HG03558 (cell line): ENCODE results near the gene RPP25.

Experiments
- ATAC-seq: cut with Tn5 transposase; IDR thresholded peaks from one replicate; pipeline ENCODE4 v1.9.1; 2021; ENCODE audit warnings: moderate number of reproducible peaks; ENCODE audit not compliant: unreplicated experiment; ENCODE audit errors: extremely low read depth

The RPP25 gene, protein sequence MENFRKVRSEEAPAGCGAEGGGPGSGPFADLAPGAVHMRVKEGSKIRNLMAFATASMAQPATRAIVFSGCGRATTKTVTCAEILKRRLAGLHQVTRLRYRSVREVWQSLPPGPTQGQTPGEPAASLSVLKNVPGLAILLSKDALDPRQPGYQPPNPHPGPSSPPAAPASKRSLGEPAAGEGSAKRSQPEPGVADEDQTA

DNA sequence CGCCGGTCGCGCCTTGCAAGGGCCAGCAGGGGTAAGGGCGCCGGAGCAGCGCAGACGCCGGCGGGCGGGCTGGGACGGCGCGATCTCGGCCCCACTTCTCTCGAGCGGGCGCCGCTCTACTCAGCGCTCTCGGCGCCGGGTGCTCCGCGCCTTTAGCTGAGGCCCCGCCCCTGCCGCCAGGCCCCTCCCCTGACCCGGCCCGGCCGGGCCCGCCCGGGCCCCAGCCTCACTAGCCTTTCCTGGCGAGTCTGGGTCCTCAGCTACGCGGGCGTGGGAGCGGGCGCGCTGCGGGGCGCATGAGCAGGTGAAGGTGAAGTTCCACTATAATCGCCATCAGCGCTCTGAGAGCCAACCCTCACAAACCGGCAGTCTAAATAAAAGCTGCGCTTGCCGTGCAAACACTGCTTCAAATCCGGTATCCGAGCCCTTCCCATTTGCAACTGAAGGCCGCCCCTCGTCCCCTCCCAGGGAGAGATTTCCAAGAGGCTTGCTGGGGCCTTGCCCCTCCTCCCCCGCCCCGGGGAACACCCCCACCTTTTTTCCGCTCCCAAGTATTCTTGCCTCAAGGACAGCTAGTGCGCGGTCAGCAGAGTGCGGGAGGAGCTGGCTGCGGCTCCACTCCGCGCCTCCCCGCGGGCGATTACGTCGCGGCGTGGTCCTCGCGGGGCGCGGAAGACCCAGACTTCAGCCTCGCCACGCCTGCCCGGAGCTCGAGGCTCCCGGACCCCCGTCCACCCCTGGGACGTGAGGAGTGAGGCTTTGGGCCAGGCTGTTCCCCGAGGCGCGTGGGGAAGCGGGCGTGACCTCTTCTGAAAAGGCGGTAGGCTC, at the start of gene RPP25:
Gene RPP25, minus strand, starts transcription at position 125 of the 828 bp plus-strand sequence. CDS start 189 bp downstream, outside the sequence.
- no peak for ATAC-seq

DNA sequence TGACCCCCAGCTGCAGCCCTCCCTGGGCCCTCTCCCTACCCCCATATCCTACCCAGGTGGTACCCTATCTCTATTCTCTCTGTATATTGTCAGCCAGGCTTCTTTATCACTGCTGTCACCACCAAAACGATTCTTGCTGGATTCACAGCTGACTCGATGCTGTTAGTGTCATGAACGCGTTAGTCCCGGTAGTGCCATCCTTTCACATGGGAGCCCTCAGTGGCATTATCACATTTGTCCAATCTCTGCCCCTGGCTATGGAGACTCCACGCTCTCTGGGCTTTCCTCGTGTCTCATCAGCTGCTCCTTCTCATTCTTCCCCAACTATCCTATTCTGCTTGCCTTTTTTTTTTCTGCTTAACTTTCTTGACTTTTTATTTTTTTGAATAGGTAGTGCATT, 45.8 kb upstream of the RPP25 start:
- no peak for ATAC-seq

DNA sequence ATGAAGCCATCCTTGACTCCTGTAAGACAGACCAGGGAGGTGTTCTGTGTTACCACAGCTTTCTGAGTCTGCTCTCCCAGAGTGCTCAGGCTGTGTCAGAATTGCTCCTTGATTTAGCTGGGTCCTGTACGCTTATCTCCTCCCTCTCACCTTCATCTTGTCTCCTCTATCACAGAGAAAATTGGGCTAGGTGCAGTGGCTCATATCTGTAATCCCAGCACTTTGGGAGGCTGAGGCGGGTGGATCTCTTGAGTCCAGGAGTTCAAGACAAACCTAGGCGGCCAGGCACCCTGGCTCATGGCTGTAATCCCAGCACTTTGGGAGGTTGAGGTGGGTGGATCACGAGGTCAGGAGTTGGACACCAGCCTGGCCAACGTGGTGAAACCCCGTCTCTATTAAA, 44.7 kb upstream of the RPP25 start:
- no peak for ATAC-seq

DNA sequence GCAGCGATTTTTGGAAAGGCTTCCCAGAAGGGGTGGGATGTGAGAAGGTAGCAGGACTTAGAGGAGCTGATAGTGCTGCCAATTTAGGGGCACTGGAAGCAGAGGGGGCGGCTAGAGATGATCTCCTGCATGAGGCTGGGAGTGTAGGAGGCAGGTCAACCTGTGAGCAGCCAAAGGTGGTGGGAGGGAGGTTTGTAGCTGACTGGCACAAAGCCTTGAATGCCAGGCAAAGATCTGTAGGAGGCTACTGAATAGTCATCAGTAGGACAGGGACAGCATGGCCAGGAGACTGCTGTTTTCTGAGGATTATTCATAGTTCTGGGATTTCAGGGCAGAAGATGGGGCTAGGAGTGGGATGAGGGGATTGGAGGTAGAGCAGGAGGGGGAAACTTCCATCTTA, 41.0 kb upstream of the RPP25 start:
- ATAC-seq: no peak

DNA sequence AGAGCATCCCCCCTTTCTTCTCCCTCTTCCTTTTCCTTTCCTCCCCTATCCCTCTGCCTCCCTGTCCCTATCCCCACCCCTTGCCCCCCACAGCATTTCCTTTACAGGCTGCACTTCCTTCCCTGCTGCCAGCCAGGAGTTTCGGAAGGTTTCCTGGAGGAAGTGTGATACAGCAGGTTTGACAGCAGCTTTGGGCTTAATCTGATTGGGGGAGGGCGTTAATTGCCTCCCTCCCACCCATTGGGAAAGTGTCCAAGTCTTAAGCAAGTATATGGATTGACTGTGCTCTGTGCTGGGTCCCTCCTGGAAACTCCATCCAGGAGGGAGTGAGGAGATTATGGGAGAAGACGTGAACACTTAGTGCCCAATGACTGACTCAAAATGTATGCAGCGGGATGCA, 40.6 kb upstream of the RPP25 start:
- no peak for ATAC-seq

DNA sequence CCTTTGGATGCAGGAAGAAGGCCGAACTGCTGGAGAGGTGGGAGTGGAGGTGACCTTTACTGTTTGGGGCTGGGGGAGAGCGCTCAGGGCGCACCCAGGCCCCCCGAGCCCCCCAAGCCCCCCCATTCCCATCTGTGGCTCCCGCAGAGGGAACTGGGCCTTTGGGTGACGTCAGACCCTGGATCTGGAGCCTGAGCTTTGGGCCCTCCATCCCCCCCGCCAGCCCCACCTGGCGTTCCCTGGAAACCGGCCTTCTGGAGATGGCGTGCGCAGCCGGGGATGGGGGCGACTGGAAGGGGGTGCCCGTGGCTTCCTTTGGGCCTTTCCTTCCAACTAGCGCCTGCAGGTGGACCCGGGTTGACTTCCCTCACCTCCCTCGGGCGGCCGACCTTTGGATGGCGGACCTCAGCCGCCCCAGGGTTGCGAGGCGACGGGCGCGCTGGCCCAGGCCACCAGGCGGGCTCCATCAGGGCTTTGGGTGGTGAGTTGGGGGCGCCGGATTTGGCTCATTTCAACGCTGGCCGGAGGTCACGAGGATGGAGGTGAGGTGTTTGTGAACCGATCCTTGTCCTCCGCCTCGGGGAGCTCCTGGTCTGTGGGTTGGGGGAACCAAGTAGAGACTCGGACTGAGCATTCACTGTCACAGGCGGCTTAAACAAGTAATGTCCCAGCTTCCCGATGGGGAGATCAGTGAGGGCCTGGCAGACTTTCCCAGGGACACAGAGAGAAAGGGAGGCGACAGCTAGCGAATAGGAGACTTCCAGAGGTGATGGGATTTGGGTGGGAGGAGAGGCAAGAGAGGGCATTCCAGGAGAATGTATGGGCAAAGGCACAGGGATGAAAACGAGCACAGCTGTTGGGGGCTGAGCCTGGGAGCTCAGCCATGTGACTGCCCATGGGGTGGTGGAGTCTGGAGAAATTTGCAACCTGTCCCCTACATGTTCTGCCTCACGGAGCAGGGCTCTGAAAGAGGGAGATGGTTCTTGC, 39.5 kb upstream of the RPP25 start:
- no peak for ATAC-seq

DNA sequence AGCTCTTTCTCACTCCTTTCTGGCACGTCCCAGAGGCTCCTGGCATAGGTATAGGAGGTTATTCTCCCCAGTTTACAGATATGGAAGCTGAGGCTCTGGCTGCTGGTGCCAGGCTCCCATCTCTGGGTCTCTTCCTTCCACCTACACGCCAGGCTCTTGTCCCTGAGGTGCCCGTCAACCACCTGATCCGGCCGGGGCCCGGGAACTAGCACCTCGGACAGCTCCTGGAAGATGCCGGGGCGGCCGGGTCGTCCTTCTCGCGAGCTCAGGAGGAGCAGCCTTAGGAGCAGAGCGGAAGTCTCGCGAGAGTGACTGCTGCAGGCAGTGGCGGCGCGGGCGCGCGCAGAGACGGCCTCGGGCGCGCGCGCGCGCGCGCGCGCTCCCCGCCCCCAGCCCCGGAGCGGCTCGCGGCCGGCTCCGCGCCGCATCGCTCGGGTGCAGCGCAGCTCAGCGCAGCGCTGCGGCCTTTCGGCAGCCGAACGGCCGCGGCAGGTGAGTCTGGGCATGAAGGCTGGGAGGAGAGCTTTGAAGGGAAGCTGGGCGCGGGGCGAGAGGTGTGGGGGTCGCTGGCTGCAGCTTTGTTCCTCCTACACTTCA, 38.7 kb upstream of the RPP25 start, which contains the start of gene SCAMP5:
Gene SCAMP5, plus strand, starts transcription at position 382 of the 597 bp plus-strand sequence. CDS start 16,277 bp downstream, outside the sequence.
- no peak for ATAC-seq

DNA sequence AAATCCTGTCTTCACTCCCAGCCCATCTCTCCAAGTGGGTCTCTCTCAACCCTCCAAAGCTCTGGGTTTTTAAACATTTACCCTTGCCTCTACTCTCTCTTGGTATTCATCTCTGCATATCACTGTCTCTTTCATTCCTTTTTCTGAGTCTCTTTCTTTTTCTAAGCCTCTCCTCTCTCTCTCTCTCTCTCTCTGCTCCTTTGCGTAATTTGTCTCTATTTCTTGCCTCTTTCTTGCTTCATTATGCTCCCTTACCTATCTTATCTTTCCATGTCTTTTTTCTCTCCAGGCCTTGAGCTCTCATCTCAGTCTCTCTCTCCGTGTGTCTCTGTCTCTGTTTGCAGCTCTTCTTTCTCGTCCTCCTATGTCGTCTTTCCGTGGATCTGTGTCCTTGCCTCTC, 38.1 kb upstream of the RPP25 start:
- no peak for ATAC-seq

DNA sequence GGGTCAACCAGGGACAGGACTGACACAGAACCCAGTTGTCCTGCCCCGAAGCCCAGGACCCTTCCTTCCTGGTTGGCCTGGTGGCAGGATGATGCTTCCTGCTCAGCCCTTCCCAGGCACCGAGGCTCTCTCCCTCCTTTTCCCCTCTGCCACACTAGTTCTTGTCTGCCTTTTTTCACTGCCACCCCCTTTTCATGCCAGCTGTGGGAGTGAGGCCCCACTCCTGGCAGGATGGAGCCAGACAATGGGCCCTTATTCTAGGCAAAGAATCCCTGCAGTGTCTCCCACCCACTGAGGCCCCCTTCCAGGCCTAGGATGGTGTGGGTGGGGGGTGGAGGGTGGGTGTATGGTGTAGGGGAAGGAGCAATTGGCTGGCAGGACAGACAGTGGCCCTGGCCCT, 37.7 kb upstream of the RPP25 start:
- no peak for ATAC-seq

DNA sequence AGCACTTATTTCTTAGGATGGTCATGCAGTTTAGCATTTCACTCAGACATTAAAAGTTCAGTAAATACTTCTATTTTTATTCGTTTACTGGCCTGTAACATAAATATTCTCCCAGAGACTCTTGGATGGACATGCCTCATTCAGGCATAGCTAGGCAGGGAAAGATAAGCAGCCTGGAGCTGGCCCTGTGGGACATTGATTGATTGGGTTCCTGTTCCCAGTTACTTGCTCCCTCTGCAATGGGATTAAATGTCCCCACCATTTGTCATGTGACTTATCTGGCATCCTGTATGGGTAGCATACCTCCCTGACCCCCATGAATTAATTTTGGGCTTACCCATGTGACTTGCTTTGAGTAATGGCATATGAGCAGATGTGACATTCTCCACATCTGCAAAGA, 36.0 kb upstream of the RPP25 start:
- ATAC-seq: no peak

DNA sequence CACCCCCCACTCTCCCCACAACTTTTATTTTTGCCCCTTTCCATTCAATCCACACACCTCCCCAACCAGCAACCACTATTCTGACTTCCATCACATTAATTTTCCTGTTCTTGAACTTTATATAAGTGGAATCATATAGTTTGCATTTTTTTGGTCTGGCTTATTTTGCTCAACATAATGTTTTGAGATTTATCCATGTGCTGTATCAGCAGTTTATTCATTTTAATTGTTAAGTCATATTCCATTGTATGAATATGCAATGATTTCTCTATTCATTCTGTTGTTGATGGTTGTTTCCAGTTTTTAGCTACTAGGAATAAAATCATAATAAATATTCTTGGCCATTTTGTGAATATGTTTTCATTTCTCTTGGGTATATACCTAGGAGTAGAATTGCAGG, 33.0 kb upstream of the RPP25 start:
- no peak for ATAC-seq

DNA sequence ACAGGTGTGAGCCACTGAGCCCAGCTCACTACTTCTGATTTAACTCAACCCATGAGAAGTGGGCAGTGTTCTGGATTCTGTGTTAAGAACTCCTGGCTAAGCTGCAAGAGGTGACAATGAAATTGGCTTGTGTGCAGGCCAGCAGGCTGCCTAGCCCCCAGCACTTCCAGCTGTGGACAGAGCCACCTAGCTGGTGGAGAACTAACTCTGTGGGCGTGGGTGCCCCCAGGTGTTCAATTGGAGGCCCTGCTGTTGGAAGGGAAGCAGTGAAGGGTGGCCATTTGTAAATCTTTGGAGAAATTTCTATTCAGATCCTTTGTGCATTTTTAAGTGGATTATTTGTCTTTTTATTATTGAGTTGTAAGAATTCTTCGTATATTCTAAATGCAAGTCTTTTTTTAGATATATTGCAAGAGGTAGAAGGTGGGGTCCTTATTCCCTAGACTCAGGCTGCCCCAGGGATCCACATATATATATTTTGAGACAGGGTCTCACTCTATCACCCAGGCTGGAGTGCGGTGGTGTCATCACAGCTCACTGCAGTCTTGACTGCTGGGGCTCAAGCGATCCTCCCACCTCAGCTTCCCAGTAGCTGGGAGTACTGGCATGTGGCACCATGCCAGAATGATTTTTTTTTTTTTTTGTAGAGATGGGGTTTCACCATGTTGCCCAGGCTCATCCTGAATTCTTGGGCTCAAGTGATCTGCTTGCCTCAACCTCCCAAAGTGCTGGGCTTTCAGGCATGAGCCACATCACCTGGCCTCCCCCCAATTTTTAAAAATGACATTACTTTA, 31.6 kb upstream of the RPP25 start:
- ATAC-seq: no peak

DNA sequence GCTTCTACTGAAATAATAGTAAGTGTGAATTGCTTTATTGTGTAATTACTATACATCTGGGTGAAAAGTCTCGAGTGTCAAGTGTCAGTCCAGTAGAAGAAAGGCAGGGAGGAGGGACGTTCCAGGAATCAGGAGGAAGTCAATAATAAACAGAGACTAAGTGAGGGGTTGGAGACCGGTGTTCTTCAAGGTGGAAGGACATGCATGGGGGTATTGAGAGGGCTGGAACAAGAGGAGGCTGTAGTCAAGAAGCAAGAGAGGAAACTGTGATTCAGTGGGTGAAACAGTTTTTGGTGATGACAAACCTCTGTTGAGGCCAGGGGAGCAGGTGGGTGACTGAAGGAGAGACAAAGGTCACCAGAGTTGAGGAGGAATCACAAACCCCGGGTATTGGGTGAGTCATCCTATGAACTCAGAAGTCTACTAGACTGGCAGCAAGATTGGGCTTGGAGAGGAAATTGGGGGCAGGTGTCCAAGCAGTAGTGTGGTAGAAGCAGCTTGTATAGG, 27.2 kb upstream of the RPP25 start:
- ATAC-seq: no peak

DNA sequence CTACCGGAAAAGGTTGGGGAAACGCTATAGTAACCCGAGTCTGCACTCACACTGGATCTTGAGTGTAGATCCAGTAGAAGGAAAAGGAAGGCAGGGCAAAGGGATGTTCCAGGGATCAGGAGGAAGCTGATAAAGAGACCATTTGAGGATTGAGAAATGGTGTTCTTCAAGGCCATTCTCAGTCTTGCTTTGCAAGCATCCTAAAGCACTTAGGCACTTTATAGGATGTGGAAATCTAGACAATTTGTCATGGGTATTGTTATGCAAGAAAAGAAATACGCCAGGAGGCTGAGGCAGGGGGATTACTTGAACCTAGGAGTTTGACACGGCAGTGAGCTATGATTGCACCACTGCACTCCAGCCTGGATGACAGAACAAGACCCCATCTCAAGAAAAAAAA, 25.6 kb upstream of the RPP25 start:
- no peak for ATAC-seq

DNA sequence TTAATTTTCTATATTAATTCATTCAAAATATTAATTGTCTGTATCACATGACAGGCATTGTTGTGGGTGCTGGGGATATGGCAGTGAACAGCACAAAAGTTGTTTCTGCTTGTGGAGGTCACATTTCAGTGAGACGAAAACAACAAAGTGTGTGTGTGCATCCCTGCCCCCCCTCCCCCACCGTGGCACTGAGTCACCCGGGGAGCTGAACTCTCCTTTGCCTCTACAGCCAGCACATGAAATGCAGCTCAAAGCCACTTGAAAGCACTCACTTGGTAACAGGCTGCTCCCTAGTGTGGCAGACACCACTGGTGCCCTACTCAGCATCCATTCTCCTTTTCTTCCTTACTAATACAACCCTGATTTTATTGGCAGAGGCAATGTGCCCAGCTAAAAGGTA, 21.9 kb upstream of the RPP25 start:
- no peak for ATAC-seq

DNA sequence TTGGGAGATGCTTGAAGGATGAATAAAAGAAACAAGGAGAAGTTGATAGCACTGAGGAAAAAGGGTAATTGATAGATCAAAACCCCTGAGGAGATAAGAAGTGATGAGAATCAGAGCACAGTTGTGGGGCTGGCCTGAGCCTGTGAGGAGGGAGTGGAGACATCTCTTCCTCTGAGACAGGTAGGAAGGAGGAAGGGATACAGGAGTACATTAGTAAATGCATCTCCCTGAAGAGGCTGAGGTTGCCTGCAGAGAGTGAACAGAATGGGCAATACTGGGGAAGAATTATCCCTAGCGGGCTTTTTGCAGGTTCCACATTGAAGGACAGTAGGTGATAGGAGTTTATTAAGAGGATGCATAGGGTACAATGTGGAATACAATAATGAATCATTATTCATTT, 21.5 kb upstream of the RPP25 start:
- no peak for ATAC-seq

DNA sequence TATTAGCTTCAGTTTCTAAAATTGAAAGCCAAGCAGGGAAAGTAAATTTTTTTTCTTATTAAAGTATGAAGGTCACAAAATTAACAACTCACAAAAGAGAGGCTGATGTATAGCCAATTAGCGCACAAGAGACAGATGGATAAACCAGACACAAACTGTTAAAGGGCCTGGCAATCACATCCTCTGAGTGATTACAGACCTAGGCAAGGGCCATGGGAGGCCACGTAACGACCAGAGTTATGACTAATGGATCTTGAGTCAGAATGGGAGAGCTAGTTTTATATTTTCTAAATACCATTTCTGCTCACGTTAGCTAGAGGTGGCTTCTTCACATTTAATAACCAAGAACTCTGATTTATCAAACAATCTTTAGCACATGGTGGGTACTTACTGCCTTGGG, 21.0 kb upstream of the RPP25 start:
- no peak for ATAC-seq

DNA sequence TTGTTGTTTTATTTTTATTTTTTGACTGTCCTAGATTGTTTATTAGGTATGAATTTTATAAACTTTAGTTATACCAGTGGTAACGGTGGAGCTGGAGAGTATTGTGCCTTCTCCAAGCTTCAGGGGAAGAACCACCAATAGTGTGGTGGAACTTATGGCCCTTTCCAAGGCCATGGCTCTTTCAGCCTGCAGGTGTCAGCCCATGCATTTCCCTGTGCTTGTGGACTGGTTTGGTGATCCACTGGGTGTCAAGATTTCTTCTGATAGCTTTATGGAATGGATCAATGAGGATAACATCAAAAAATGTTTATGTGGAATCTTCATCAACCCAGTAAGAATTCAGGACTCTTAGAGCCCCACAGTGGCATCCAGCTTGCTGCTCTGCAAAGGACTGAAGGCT, 19.6 kb upstream of the RPP25 start:
- no peak for ATAC-seq

DNA sequence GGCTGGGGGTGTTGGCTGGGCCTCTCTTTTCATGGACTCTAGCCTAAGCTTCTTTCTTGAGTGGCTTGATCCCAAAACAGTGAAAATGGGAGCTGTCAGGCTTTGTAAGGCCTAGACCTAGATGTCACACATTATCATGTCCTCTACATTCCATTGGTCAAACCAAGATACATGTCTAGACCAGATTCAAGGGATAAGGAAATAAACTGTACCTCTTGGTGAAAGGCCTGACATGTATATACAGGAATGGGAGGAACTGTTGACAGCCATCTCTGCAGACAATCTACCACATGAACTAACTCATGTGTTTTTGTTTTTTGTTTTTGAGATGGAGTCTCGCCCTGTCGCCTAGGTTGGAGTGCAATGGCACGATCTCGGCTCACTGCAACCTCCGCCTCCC, 11.1 kb upstream of the RPP25 start:
- no peak for ATAC-seq
